ENCODE measurements around the gene CALHM6. TPM values are rescaled to one million over a fixed set of nuclear protein-coding genes. Genes with fewer than 3 reads are reported as not detected.

The CALHM6 gene
- total and polyA plus RNA-seq, 2 experiments from 2014 or later = 1.2 to 1.6 TPM

GRCh38 chr6:116420341-116420740, 40.8 kb upstream of the CALHM6 start:
- Histone ChIP-seq H2AFZ (no peak overlapping the region), H3F3A (replicated peaks; ENCODE audit: low read depth) (no peaks in the 10 kb centered on the region), H3K27me3 (ENCODE audit: insufficient read depth) (no peaks in the 10 kb centered on the region), H3K27ac (ENCODE audit: low read depth) (no peak overlapping the region), H3K9me2 (ENCODE audit: insufficient read depth) (no peaks in the 10 kb centered on the region), H4K20me1 (replicated peaks; ENCODE audit: insufficient read depth) (no peaks in the 10 kb centered on the region), H3K4me1 (ENCODE audit: insufficient read depth) (peaks cover 25% of the 10 kb centered on the region), H3K36me3 (ENCODE audit: insufficient read depth) (no peaks in the 10 kb centered on the region), H3K79me2 (replicated peaks; ENCODE audit: insufficient read depth) (peaks cover 40% of the 10 kb centered on the region), H3K4me3 (no peak overlapping the region), H3K4me2 (no peak overlapping the region)
- ATAC-seq (no peak; the same call in 2 of the 3 replicates), DNase-seq (ENCODE audit: low spot score) (no peak)
- Mint-ChIP-seq H3K36me3 (ENCODE audit: low read depth) (peaks cover 3% of the 10 kb centered on the region; the same call in 1 of the 3 replicates), H3K4me3 (no peak overlapping the region), H3K9me3 (no peaks in the 10 kb centered on the region; the same call in 2 of the 3 replicates), H3K27ac (no peak overlapping the region), H3K4me1 (peaks cover 35% of the 10 kb centered on the region), H3K27me3 (ENCODE audit: insufficient read depth, low read depth, poor library complexity) (no peaks in the 10 kb centered on the region)
- TF ChIP-seq CREB1 (CRISPR knock-in tag; IDR thresholded peaks at IDR 0.05; ENCODE audit: low read depth) = no peak
- no peak for TF ChIP-seq CTCF (conservative IDR thresholded peaks at IDR 0.05; ENCODE audit: low read depth in 2 of 2)
- no peak for TF ChIP-seq REST (IDR thresholded peaks at IDR 0.05; ENCODE audit: unreplicated experiment)
- TF ChIP-seq EZH2 (IDR thresholded peaks at IDR 0.05; ENCODE audit: low read depth, unreplicated experiment) = no peak
- TF ChIP-seq EZH2phosphoT487 (IDR thresholded peaks at IDR 0.05; ENCODE audit: unreplicated experiment) = no peak
- no peak for TF ChIP-seq NANOG (IDR thresholded peaks at IDR 0.05; ENCODE audit: borderline replicate concordance)
- no peak for TF ChIP-seq ZNF462 (CRISPR knock-in tag; IDR thresholded peaks at IDR 0.05)
- TF ChIP-seq JUNB (IDR thresholded peaks at IDR 0.05; ENCODE audit: unreplicated experiment) = no peak
- no peak for TF ChIP-seq ETS1 (IDR thresholded peaks at IDR 0.05)
- no peak for TF ChIP-seq ZNF114 (CRISPR knock-in tag; IDR thresholded peaks at IDR 0.05)
